BJ (cell line): Measurements from ENCODE around the gene KHSRP. TPM values are rescaled to one million over a fixed set of nuclear protein-coding genes. Genes with fewer than 3 reads are reported as not detected.
A peak's percentile ranks its signal among the peaks of the same experiment; 100 is the strongest.

Source experiments
- CTCF ChIA-PET: fragments of 350-600 bp; formaldehyde crosslinking; extraction: SDS; loops from one replicate; lab custom pipeline; 2021; ENCODE audit warnings: antibody characterized with exemption, inconsistent platforms; lab: Yijun Ruan, JAX
- POLR2A ChIA-PET: fragments of 300-600 bp; sonication (Branson Sonifier 250); formaldehyde crosslinking; extraction: SDS; loops from one replicate; lab custom pipeline; 2021; ENCODE audit warnings: antibody characterized with exemption; lab: Charles Lee
- DNase-seq: peaks from one replicate; pipeline ENCODE4 v3.0.0-alpha.2; 2011; ENCODE audit warnings: low read depth
- H3K27me3 ChIP-seq: 2 replicates; pipeline ENCODE4 v1.6.0; 2011; ENCODE audit warnings: low read length; ENCODE audit not compliant: control insufficient read depth, insufficient read depth
- H3K36me3 ChIP-seq: 2 replicates; pipeline ENCODE4 v1.5.1; 2011; ENCODE audit warnings: low read length; ENCODE audit not compliant: control insufficient read depth, insufficient read depth
- H3K4me3 ChIP-seq: 2 replicates; pipeline ENCODE4 v1.5.1; 2011; ENCODE audit warnings: low read depth, mild to moderate bottlenecking, control low read depth, low read length
- polyA plus RNA-seq: library from polyadenylated mRNA; depleted of rRNA; stranded (reverse); fragments of >200 nt; gene quantifications from 2 replicates; pipeline ENCODE4 v1.2.3, GENCODE V29; 2011; rRNA removed
- small RNA-seq: library from RNA; depleted of rRNA; stranded (forward); fragments of <200 nt; gene quantifications from one replicate; pipeline ENCODE3, GENCODE V24; 2012; ENCODE audit warnings: low replicate concordance, low read depth; ENCODE audit not compliant: insufficient read length
- TF ChIP-seq, protein P1 (sequence below): IDR thresholded peaks from 2 replicates; pipeline ENCODE4 v1.5.1; 2011; ENCODE audit warnings: low read depth, mild to moderate bottlenecking, control low read depth, inconsistent platforms, low read length, moderate library complexity; ENCODE audit not compliant: insufficient read depth

KHSRP gene
- polyA plus RNA-seq, 1 experiment, result 68.7 TPM

DNA sequence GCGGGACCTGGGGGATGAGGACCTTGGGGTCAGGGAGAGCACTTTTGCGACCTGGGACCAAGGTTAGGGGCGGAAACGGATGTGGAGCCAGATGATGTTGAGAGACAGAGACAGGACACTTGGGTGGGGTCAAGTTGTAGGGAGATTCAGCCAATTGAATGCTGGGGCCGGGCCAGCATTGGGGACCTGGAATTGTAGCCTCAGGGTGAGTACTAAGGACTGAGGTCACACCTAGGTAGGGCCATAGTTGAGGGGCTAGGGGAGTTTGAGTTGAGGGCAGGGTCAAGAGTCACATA is 50.9 kb downstream of the KHSRP start:
- DNase-seq, result no peak
- ChIA-PET CTCF (no interaction called here), POLR2A (no interaction called here)
- Histone ChIP-seq H3K27me3 (no peaks in the 10 kb centered on the region), H3K4me3 (peak overlapping the region; percentile 97), H3K36me3 (peaks cover under 1% of the 10 kb centered on the region)
- TF ChIP-seq, protein P1, sequence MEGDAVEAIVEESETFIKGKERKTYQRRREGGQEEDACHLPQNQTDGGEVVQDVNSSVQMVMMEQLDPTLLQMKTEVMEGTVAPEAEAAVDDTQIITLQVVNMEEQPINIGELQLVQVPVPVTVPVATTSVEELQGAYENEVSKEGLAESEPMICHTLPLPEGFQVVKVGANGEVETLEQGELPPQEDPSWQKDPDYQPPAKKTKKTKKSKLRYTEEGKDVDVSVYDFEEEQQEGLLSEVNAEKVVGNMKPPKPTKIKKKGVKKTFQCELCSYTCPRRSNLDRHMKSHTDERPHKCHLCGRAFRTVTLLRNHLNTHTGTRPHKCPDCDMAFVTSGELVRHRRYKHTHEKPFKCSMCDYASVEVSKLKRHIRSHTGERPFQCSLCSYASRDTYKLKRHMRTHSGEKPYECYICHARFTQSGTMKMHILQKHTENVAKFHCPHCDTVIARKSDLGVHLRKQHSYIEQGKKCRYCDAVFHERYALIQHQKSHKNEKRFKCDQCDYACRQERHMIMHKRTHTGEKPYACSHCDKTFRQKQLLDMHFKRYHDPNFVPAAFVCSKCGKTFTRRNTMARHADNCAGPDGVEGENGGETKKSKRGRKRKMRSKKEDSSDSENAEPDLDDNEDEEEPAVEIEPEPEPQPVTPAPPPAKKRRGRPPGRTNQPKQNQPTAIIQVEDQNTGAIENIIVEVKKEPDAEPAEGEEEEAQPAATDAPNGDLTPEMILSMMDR, result no peak

DNA sequence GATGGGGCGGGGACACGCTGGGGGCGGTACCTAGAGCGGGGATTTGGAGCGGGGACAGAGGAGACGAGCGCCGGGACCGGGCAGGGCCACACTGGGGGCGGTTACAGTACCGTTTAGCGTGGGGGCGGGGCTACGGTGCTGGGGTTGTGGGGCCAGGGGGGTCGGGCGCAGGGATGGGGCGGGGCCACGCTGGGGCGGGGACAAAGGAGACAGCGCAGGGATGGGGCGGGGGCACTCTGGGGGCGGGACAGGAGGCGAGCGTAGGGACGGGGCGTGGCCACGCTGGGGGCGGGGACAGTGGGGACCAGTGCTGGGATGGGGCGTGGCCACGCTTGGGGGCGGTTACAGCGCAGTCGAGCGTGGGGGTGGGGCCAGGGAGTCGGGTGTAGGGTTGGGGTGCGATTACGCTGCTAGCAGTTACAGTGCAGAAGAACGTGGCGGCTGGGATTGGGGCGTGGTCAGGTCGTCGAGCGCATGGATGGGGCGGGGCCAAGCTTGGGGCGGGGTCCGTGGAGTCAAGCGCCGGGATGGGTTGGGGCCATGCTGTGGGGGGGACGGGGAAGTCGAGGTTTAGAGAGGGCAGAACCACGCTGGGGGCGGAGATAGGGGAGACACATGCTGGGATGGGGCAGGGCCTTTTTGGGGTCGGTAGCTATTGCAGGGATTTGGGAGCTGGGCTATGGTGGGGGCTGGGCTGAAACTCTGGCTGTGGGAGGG is 51.4 kb downstream of the KHSRP start:
- Histone ChIP-seq H3K36me3 (peaks cover 3% of the 10 kb centered on the region), H3K4me3 (peak overlapping the region; percentile 97), H3K27me3 (no peaks in the 10 kb centered on the region)
- POLR2A ChIA-PET, result interaction anchor here (0.7 to 0.8 kb wide), 2 partner anchors 12 to 52 kb away, joined by 3 to 6 read pairs; partner anchors contain the start of gene CLPP
- peak; percentile 82 for DNase-seq
- TF ChIP-seq, protein P1, result no peak
- CTCF ChIA-PET, result no interaction called here

DNA sequence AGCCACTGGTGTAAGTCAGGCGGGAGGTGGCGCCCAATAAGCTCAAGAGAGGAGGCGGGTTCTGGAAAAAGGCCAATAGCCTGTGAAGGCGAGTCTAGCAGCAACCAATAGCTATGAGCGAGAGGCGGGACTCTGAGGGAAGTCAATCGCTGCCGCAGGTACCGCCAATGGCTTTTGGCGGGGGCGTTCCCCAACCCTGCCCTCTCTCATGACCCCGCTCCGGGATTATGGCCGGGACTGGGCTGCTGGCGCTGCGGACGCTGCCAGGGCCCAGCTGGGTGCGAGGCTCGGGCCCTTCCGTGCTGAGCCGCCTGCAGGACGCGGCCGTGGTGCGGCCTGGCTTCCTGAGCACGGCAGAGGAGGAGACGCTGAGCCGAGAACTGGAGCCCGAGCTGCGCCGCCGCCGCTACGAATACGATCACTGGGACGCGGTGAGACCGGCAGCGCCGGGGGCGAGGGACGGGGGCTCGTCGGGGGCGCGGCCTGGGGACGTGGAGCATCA is 52.0 kb downstream of the KHSRP start, which contains the start of gene ALKBH7:
TSS of gene ALKBH7 (plus strand) at position 201 of the 502 bp plus-strand sequence. CDS start at position 228, 27 bp downstream.
- TF ChIP-seq, protein P1, result no peak
- ChIA-PET CTCF (no interaction called here), POLR2A (interaction anchor here (0.7 to 0.8 kb wide), 2 partner anchors 11 to 52 kb away, joined by 3 to 6 read pairs; partner anchors contain the start of gene CLPP)
- peak; percentile 97 for DNase-seq
- Histone ChIP-seq H3K27me3 (no peaks in the 10 kb centered on the region), H3K36me3 (peaks cover 8% of the 10 kb centered on the region), H3K4me3 (peak within 1 kb of the TSS; percentile 97)

DNA sequence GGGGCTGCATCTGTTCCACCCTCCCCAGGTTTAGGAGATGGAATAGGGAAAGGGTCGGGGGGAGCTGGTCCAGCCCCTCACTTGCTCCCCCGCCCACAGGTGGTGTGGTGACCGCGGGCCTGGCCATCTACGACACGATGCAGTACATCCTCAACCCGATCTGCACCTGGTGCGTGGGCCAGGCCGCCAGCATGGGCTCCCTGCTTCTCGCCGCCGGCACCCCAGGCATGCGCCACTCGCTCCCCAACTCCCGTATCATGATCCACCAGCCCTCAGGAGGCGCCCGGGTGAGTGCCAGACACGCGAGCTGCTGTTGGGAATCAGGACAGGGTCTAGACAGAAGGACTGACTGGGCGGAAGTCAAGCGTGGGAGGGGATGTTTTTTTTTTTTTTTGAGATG is 60.3 kb downstream of the KHSRP start:
- TF ChIP-seq, protein P1, result no peak
- Histone ChIP-seq H3K27me3 (no peaks in the 10 kb centered on the region), H3K36me3 (peaks cover 23% of the 10 kb centered on the region), H3K4me3 (no peak overlapping the region)
- no peak for DNase-seq
- CTCF ChIA-PET, result no interaction called here
- POLR2A ChIA-PET, result interaction anchor here (0.6 kb wide), 1 partner anchor 152 kb away, joined by 6 read pairs; no protein-coding TSS in a partner anchor

Small RNA genes within 50 kb of the gene (small RNA-seq; reads per million reads assigned to genes)
- gene MIR6790, result not detected
- gene MIR6885, result not detected

Other genes starting within 250 kb of the KHSRP start
- 19.0 and 28.1 TPM in 2 replicates for gene MLLT1, start 144.8 kb downstream of the KHSRP start, polyA plus RNA-seq
- gene ACER1, start 91.2 kb downstream of the KHSRP start, polyA plus RNA-seq, result 0.05 and 0.10 TPM in 2 replicates
- gene CLPP, start 63.3 kb downstream of the KHSRP start, polyA plus RNA-seq, result 45.9 and 69.9 TPM in 2 replicates
- 29.2 and 40.9 TPM in 2 replicates for gene ALKBH7, start 52.0 kb downstream of the KHSRP start, polyA plus RNA-seq
- gene PSPN, start 48.9 kb downstream of the KHSRP start, polyA plus RNA-seq, result 0.32 and 0.48 TPM in 2 replicates
- gene GTF2F1, start 31.6 kb downstream of the KHSRP start, polyA plus RNA-seq, result 45.3 and 49.4 TPM in 2 replicates
- gene SLC25A41, start 9.0 kb upstream of the KHSRP start, polyA plus RNA-seq, result 0.05 TPM in 1 of 2 replicates, not detected in the other
- gene SLC25A23, start 35.0 kb upstream of the KHSRP start, polyA plus RNA-seq, result 6.3 and 7.4 TPM in 2 replicates
- gene CRB3, start 39.5 kb upstream of the KHSRP start, polyA plus RNA-seq, result not detected in 2 replicates
- gene DENND1C, start 57.0 kb upstream of the KHSRP start, polyA plus RNA-seq, result 0.07 TPM in 1 of 2 replicates, not detected in the other
- gene TUBB4A, start 77.5 kb upstream of the KHSRP start, polyA plus RNA-seq, result not detected in 2 replicates
- 0.11 and 0.26 TPM in 2 replicates for gene TNFSF9, start 106.2 kb upstream of the KHSRP start, polyA plus RNA-seq
- not detected in 2 replicates for gene CD70, start 166.3 kb upstream of the KHSRP start, polyA plus RNA-seq
- gene TNFSF14, start 245.3 kb upstream of the KHSRP start, polyA plus RNA-seq, result not detected in 2 replicates